H1 (cell line): ENCODE measurements around the gene STAT5A. TPM values are rescaled to one million over a fixed set of nuclear protein-coding genes. Genes with fewer than 3 reads are reported as not detected.
"Not testable (repeated sequence)": the region's sequence is repeated elsewhere in the genome, so short reads cannot be mapped to it uniquely, and the experiment has no call there.

ENCODE experiments used
- CTCF ChIA-PET: fragments of 300-600 bp; sonication (Branson Sonifier 250); formaldehyde crosslinking; loops from one replicate; lab custom pipeline; 2021; ENCODE audit not compliant: partially characterized antibody; lab: Charles Lee
- POLR2A ChIA-PET: fragments of 300-600 bp; sonication (Branson Sonifier 250); formaldehyde crosslinking; loops from one replicate; lab custom pipeline; 2021; ENCODE audit warnings: inconsistent platforms; ENCODE audit not compliant: partially characterized antibody; lab: Charles Lee
- DNase-seq, 2 experiments: peaks; one replicate each; pipeline versions ENCODE4 v3.0.0 to v3.0.0-alpha.2; 2010 to 2022; ENCODE audit warnings: low spot score in 2 of 2, low read depth in 1 of 2, mixed read lengths in 1 of 2
- FAIRE-seq: peaks from 2 replicates; lab custom pipeline; 2011; peaks lifted over from hg19 to GRCh38; lab: Jason Lieb, UNC
- H2AFZ ChIP-seq: 2 replicates; pipeline ENCODE4 v1.8.1; 2012; ENCODE audit warnings: low read length, inconsistent platforms
- H2AK5ac ChIP-seq: 2 replicates; pipeline ENCODE4 v1.6.1; 2013; ENCODE audit warnings: low read depth, low read length
- H2BK120ac ChIP-seq: replicated peaks from 2 replicates; pipeline ENCODE3; 2013; ENCODE audit warnings: low read depth, low read length, inconsistent platforms
- H2BK12ac ChIP-seq: 2 replicates; pipeline ENCODE4 v1.6.1; 2013; ENCODE audit warnings: low read depth, low read length
- H2BK15ac ChIP-seq: 2 replicates; pipeline ENCODE4 v1.6.1; 2013; ENCODE audit warnings: low read length
- H2BK20ac ChIP-seq: 2 replicates; pipeline ENCODE4 v1.6.1; 2013; ENCODE audit warnings: low read length
- H2BK5ac ChIP-seq: 2 replicates; pipeline ENCODE4 v1.6.1; 2013; ENCODE audit warnings: low read depth, low read length
- H3K14ac ChIP-seq: 2 replicates; pipeline ENCODE4 v1.6.1; 2013; ENCODE audit warnings: inconsistent platforms; ENCODE audit not compliant: insufficient read length
- H3K18ac ChIP-seq: 2 replicates; pipeline ENCODE4 v1.6.1; 2013; ENCODE audit warnings: low read length; ENCODE audit errors: extremely low read depth
- H3K23ac ChIP-seq: 2 replicates; pipeline ENCODE4 v1.6.1; 2013; ENCODE audit warnings: inconsistent platforms; ENCODE audit not compliant: insufficient read length
- H3K23me2 ChIP-seq: 2 replicates; pipeline ENCODE4 v1.6.1; 2013; ENCODE audit warnings: low read depth, low read length
- H3K27ac ChIP-seq: 2 replicates; pipeline ENCODE4 v1.6.1; 2011; ENCODE audit warnings: low read depth, low read length, inconsistent platforms
- H3K27me3 ChIP-seq, 4 experiments: replicated peaks in 1 of 4; 1 replicate in 1 of 4; 2 replicates in 3 of 4; pipeline versions ENCODE4 v1.6.1 to v1.8.1; 2011 to 2013; ENCODE audit warnings: low read length in 3 of 4, mild to moderate bottlenecking in 3 of 4, inconsistent platforms in 2 of 4, mixed read lengths in 2 of 4, moderate library complexity in 1 of 4; ENCODE audit not compliant: control insufficient read depth in 3 of 4, insufficient read depth in 3 of 4; ENCODE audit errors: extremely low read depth in 1 of 4
- H3K36me3 ChIP-seq, 4 experiments: 2 replicates each; pipeline versions ENCODE4 v1.6.1 to v1.8.1; 2011 to 2013; ENCODE audit warnings: mild to moderate bottlenecking in 4 of 4, low read length in 3 of 4, moderate library complexity in 2 of 4, control low read depth in 1 of 4, inconsistent platforms in 1 of 4; ENCODE audit not compliant: insufficient read depth in 4 of 4, control insufficient read depth in 2 of 4
- H3K4ac ChIP-seq: replicated peaks from 2 replicates; pipeline ENCODE3; 2013; ENCODE audit warnings: low read length, low read depth, mixed read lengths, inconsistent platforms; ENCODE audit not compliant: insufficient read length
- H3K4me1 ChIP-seq, 4 experiments: replicated peaks in 1 of 4; 1 replicate in 1 of 4; 2 replicates in 3 of 4; pipeline versions ENCODE4 v1.6.1 to v1.8.1; 2011 to 2013; ENCODE audit warnings: low read length in 3 of 4, inconsistent platforms in 2 of 4, mixed read lengths in 1 of 4; ENCODE audit not compliant: insufficient read depth in 4 of 4, control insufficient read depth in 3 of 4
- H3K4me2 ChIP-seq, 2 experiments: 2 replicates each; pipeline versions ENCODE4 v1.6.1 to v1.8.1; 2011 to 2013; ENCODE audit warnings: low read depth in 2 of 2, low read length in 2 of 2, control low read depth in 1 of 2, inconsistent platforms in 1 of 2, mild to moderate bottlenecking in 1 of 2; ENCODE audit not compliant: insufficient read depth in 1 of 2
- H3K4me3 ChIP-seq, 4 experiments: fragments of 200-600, 300-600 bp in 1 of 4; sonication (generic), shearing (Covaris generic), sonication (Bioruptor Twin) in 1 of 4; 2 replicates each; pipeline versions ENCODE4 v1.5.1 to v1.8.1; 2011 to 2016; ENCODE audit warnings: low read length in 4 of 4, low read depth in 3 of 4, control low read depth in 2 of 4, inconsistent platforms in 2 of 4, mild to moderate bottlenecking in 2 of 4, mixed read lengths in 1 of 4, moderate library complexity in 1 of 4; ENCODE audit not compliant: insufficient read depth in 2 of 4; ENCODE audit errors: extremely low read depth in 1 of 4
- H3K56ac ChIP-seq: replicated peaks from 2 replicates; pipeline ENCODE3; 2013; ENCODE audit warnings: low read depth, mild to moderate bottlenecking, mixed read lengths, low read length, inconsistent platforms; ENCODE audit not compliant: insufficient read length
- H3K79me1 ChIP-seq: 2 replicates; pipeline ENCODE4 v1.6.1; 2013; ENCODE audit warnings: low read depth, low read length, control low read depth
- H3K79me2 ChIP-seq, 2 experiments: 2 replicates each; pipeline versions ENCODE4 v1.6.1 to v1.8.1; 2012 to 2013; ENCODE audit warnings: low read length in 2 of 2, mild to moderate bottlenecking in 2 of 2, inconsistent platforms in 1 of 2; ENCODE audit not compliant: insufficient read depth in 2 of 2, control insufficient read depth in 1 of 2
- H3K9ac ChIP-seq, 4 experiments: replicated peaks in 1 of 4; 1 replicate in 1 of 4; 2 replicates in 3 of 4; pipeline versions ENCODE4 v1.6.1 to v1.8.1; 2011 to 2013; ENCODE audit warnings: low read depth in 3 of 4, low read length in 3 of 4, control low read depth in 2 of 4, mild to moderate bottlenecking in 2 of 4, moderate library complexity in 2 of 4, inconsistent platforms in 1 of 4; ENCODE audit errors: extremely low read depth in 1 of 4
- H3K9me3 ChIP-seq, 2 experiments: 2 replicates each; pipeline versions ENCODE4 v1.6.1 to v1.8.1; 2012 to 2013; ENCODE audit warnings: mild to moderate bottlenecking in 2 of 2, moderate library complexity in 2 of 2, control low read depth in 1 of 2, inconsistent platforms in 1 of 2, low read depth in 1 of 2, low read length in 1 of 2, mixed read lengths in 1 of 2; ENCODE audit not compliant: insufficient read depth in 2 of 2
- H4K20me1 ChIP-seq, 2 experiments: replicated peaks in 1 of 2; 2 replicates each; pipeline versions ENCODE3 to v1.8.1; 2011 to 2013; ENCODE audit warnings: inconsistent platforms in 2 of 2, low read length in 2 of 2, mild to moderate bottlenecking in 1 of 2; ENCODE audit not compliant: insufficient read depth in 2 of 2, control insufficient read depth in 1 of 2
- H4K5ac ChIP-seq: 2 replicates; pipeline ENCODE4 v1.6.1; 2013; ENCODE audit warnings: low read length, low read depth, mixed read lengths, inconsistent platforms; ENCODE audit not compliant: insufficient read length
- H4K8ac ChIP-seq: 2 replicates; pipeline ENCODE4 v1.8.0; 2013; ENCODE audit warnings: mild to moderate bottlenecking, moderate library complexity, low read length, inconsistent platforms; ENCODE audit not compliant: insufficient read depth; ENCODE audit errors: extremely low read depth
- H4K91ac ChIP-seq: replicated peaks from 2 replicates; pipeline ENCODE3; 2013; ENCODE audit warnings: low read length, mixed read lengths, inconsistent platforms; ENCODE audit not compliant: insufficient read length
- EGR1 ChIP-seq: IDR thresholded peaks from 2 replicates; pipeline ENCODE4 v1.6.1; 2011; ENCODE audit warnings: low read depth, low read length, borderline replicate concordance
- KDM5A ChIP-seq: fragments of 200-600 bp; IDR thresholded peaks from 2 replicates; pipeline ENCODE4 v1.7.1; 2012; ENCODE audit warnings: mild to moderate bottlenecking, low read length, inconsistent platforms, mixed read lengths
- SIRT6 ChIP-seq: IDR thresholded peaks from one replicate; pipeline ENCODE4 v1.7.1; 2012; ENCODE audit warnings: low read length, inconsistent platforms
- WGBS, 2 experiments: shearing (Covaris generic) in 1 of 2; methylation state at CpG; one replicate each; pipeline versions ENCODE4 v1.1.6 to v1.1.7; 2013 to 2015; ENCODE audit warnings: low lambda C conversion rate in 2 of 2, mixed read lengths in 2 of 2, inconsistent platforms in 1 of 2, low coverage in 1 of 2, missing lambda C conversion rate in 1 of 2; ENCODE audit not compliant: insufficient replicate concordance in 2 of 2, insufficient coverage in 1 of 2, insufficient read length in 1 of 2; ENCODE audit errors: extremely low coverage in 1 of 2, missing lambda C conversion rate in 1 of 2; 5-methylcytosine and 5-hydroxymethylcytosine counted together
- polyA plus RNA-seq, 7 experiments: library from polyadenylated mRNA; depleted of rRNA in 3 of 7; stranded (reverse) in 5 of 7; unstranded in 2 of 7; fragments of >200 nt in 5 of 7; fragments of 200-250 nt in 2 of 7; gene quantifications; 1 replicate in 5 of 7; 2 replicates in 1 of 7; 4 replicates in 1 of 7; pipeline versions ENCODE4 v1.2.1 to v1.2.3, GENCODE V29; 2011 to 2013; ENCODE audit warnings: missing spikeins in 2 of 7, mixed read lengths in 2 of 7
- total RNA-seq: library from RNA; stranded (reverse); fragmentation: NEBNext Ultra II Directional; extraction: Animal tissue kit (Norgen Biotek cat#: 25700); gene quantifications from 2 replicates; pipeline ENCODE4 v1.2.1, GENCODE V29; 2021
- TF ChIP-seq, protein P1 (sequence below), 3 experiments: IDR thresholded peaks; 1 replicate in 2 of 3; 2 replicates in 1 of 3; pipeline versions ENCODE4 v1.5.1 to v1.6.1; 2011; ENCODE audit warnings: low read length in 3 of 3, mild to moderate bottlenecking in 3 of 3, inconsistent platforms in 2 of 3, low read depth in 1 of 3, moderate library complexity in 1 of 3; ENCODE audit not compliant: insufficient read depth in 1 of 3; ENCODE audit errors: control extremely low read depth in 1 of 3

STAT5A gene
- total and polyA plus RNA-seq, 2 of the 8 experiments (the other 6 are each of a cell fraction or from before 2014, with no cell fraction given) = 4.2 to 5.4 TPM

GRCh38 chr17:42304187-42305030 is 16.1 kb downstream of the STAT5A start (continued):
- TF ChIP-seq, protein P1, sequence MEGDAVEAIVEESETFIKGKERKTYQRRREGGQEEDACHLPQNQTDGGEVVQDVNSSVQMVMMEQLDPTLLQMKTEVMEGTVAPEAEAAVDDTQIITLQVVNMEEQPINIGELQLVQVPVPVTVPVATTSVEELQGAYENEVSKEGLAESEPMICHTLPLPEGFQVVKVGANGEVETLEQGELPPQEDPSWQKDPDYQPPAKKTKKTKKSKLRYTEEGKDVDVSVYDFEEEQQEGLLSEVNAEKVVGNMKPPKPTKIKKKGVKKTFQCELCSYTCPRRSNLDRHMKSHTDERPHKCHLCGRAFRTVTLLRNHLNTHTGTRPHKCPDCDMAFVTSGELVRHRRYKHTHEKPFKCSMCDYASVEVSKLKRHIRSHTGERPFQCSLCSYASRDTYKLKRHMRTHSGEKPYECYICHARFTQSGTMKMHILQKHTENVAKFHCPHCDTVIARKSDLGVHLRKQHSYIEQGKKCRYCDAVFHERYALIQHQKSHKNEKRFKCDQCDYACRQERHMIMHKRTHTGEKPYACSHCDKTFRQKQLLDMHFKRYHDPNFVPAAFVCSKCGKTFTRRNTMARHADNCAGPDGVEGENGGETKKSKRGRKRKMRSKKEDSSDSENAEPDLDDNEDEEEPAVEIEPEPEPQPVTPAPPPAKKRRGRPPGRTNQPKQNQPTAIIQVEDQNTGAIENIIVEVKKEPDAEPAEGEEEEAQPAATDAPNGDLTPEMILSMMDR (IDR thresholded peaks at IDR 0.05; ENCODE audit: control extremely low read depth in 1 of 3, insufficient read depth in 1 of 3, low read depth in 1 of 3, low read length in 3 of 3) = no peak
- TF ChIP-seq EGR1 (no peak), SIRT6 (no peak), KDM5A (no peak)

DNA sequence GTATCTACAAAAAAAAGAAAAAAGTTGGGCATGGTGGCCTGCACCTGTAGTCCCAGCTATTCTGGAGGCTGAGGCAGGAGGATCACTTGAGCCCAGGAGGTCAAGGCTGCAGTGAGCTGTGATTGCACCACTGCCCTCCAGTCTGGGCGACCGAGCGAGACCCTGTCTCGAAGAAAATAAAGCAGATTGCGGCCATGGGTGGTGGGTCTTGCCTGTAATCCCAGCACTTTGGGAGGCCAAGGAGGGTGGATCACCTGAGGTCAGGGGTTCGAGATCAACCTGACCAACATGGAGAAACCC is 16.7 kb downstream of the STAT5A start:
- WGBS, 2 experiments = 94% methylated on average over 5 of the region's 6 CpGs; no CpG with 5 or more reads in 1 of the 2 experiments
- H3K4me2 ChIP-seq, H2BK5ac ChIP-seq, POLR2A ChIA-PET, H2BK12ac ChIP-seq, H3K4ac ChIP-seq, FAIRE-seq, H3K27ac ChIP-seq, H3K4me1 ChIP-seq, H4K5ac ChIP-seq, H4K91ac ChIP-seq, H3K23ac ChIP-seq, H2AFZ ChIP-seq, H2AK5ac ChIP-seq, H3K36me3 ChIP-seq, H2BK120ac ChIP-seq, H3K18ac ChIP-seq, H3K4me3 ChIP-seq, H3K14ac ChIP-seq, H3K9ac ChIP-seq, H3K56ac ChIP-seq, H4K20me1 ChIP-seq, H4K8ac ChIP-seq, H2BK20ac ChIP-seq, H3K23me2 ChIP-seq, DNase-seq, H3K79me2 ChIP-seq, H3K79me1 ChIP-seq, H2BK15ac ChIP-seq, H3K9me3 ChIP-seq, H3K27me3 ChIP-seq: not testable (repeated sequence)
- CTCF ChIA-PET = interaction anchor here (0.7 to 2.2 kb wide), 3 partner anchors 24 to 215 kb away, joined by 3 to 11 read pairs (median 4); no protein-coding TSS in a partner anchor
